Kidney tubule cell (primary cell): ENCODE results near the gene FAM210B.
A peak's percentile ranks its signal among the peaks of the same experiment; 100 is the strongest.
"Not testable (repeated sequence)": the region's sequence is repeated elsewhere in the genome, so short reads cannot be mapped to it uniquely, and the experiment has no call there.

ENCODE experiments used
- DNase-seq: peaks from one replicate; pipeline ENCODE4 v3.0.0-alpha.2; 2018; ENCODE audit warnings: low spot score

The FAM210B gene

DNA sequence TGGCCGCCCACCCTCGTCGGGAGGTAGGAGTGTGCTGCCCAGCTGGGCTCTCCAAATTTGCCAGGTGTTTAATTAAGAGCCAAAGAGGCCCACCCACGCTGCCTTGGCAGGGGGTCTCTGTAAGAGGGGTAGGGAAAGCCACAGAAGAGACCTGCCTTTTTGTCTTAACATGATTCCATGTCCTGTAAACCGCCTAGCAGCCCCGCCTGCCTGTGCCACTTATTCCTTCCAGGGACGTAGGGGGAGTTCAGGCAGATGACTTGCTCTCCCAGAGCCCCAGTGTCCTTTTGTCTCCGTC lies 2.1 kb downstream of the FAM210B start:
- DNase-seq = no peak

DNA sequence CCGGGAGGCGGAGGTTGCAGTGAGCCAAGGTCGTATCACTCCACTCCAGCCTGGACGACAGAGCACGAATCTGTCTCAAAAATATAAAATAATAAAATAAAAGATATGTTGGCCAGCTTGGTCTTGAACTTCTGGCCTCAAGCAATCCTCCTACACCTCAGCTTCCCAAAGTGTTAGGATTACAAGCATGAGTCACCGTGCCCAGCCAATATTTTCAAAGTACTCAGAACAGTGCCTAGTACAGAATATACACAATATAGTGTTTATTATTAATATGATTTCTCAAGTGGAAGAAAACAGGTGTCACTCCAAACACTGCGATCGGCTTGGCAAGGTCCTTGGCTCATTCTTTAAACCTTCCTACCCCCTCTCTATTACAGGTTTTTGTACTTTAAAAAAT lies 3.1 kb downstream of the FAM210B start:
- DNase-seq = no peak

DNA sequence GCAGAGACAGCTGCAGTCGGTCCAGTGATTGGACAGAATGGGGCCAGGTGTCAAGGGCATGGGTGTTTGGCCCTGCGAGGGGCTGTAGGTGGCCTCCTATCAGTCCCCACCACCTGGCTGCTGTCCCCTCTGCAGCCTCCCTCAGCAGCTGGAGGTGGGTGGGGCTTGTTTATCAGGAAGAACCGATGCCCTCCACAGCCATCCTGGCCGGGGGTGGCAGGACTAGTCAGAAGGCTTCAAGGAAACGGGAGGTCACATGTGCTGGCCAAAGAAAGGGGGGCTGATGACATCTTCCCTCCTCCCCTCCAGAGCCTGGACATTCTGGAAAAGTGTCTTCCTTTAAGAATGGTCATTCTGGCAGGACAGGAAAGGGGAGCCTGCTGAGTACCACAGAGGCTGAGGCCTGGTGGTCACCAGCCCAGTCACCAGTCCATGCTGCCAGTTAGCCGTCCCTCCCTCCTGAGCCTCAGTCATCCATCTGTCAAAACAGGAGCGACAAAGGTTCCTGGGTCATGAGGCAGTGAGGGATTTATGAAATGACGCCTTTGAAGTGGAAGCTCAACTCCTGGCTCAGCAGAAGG lies 4.1 kb downstream of the FAM210B start:
- DNase-seq = no peak

DNA sequence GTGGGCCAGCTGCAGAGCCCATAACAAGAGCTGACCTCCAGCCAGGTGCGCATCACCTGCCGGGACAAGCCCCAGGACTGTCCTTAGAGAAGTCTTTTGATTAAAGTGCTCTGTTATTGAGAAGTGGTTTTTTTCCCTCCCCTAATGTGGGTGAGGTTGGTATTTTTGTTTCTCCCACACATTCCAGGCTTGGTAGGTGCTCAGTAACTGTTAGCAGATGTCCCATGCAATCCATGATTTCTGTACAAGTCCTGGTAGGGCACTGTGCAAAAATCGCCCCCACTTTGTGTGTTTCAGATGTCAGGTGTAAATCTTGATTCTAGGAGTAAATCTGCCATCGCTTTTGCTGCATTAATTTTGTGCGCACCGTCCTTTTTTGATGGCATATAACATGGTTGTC lies 4.7 kb downstream of the FAM210B start:
- no peak for DNase-seq

DNA sequence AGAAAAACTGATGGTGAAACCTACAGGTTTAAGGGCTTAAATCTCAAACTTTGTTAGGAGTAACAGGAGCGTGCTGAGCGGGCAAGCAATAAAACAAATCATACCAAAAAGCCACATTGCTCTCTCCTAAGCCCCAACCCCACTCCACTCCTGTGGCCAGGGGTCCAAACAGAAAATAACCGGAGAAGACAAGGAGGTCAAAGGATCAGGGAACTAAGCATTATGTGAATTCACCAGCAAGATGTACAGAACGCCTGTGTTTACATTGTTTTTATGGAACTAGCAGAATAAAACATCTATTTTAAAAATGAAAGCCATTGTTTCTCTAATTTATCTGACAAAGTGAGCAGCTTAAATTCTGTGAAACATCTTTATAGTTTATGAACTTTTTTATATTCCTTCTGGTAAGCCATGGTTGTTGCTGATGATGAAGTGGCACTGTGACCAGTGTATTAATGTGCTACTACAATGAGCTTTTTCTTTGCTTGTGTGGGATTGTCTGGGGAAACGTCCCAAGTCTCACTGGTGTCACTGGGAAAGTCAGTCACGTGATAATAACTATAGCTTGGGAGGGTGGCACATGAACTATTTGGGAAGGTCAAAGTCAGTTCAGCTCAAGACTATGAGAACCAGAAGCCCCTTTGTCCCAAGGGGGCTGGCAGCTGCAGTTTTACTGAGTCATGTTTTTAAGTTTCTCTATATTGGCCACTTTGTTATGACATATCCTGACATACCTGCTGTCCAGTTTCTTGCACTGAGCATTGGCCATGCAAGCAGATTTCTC lies 9.8 kb downstream of the FAM210B start:
- DNase-seq = no peak

DNA sequence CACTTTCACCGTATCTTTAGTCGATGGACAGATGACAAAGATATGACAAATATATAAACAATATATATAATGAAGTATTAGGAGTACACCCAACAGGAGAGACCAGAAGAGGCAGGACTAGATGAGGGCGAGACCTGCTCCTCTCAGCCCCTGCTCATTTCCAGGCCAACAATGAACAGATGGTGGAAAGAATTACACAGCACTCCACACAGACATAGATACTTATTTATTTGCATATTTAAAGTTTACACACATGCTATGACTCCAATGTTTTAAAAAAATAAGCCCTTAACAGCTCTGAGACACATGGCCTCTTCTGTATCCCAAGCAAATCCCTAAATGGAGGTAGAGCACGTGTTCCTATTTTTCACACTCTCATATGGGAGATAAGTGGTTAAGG lies 10.4 kb downstream of the FAM210B start:
- DNase-seq = no peak

DNA sequence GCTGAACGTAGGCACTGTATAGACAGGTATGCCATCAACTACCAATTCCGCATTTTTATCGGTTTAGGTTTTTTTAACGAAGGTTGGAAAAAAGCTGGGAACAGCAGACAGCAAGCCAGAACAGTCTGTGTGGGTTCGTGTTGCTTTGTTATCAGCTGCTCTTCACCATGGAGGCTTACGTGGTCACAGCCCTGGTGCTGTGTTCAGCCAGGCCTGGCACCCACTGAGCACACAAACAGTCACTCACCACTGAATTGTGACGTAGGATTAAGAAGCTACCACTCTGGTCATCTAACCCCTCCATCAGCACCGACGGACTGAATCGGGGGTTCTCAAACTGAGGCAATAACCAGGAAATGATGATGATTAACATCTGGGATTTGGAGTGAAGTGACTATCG lies 13.2 kb downstream of the FAM210B start:
- DNase-seq = no peak

DNA sequence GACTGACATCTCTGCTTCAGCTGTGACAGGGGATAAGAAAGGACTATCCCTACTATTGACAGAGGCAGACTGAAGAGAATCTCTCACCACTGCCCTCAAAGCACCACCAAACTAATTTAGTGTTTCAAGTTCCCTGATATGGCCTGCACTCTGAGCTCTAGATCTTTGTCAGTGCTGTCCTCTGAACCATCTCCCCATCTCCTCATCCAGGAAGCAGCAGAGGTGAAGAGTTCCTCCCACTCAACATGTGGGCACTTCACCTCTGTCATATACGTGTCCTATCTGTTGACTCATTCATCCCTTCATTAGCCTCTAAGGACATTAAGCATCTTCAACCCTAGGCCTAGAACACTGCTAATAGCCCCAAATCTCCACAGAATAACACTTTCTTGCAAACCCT lies 14.1 kb downstream of the FAM210B start:
- no peak for DNase-seq

DNA sequence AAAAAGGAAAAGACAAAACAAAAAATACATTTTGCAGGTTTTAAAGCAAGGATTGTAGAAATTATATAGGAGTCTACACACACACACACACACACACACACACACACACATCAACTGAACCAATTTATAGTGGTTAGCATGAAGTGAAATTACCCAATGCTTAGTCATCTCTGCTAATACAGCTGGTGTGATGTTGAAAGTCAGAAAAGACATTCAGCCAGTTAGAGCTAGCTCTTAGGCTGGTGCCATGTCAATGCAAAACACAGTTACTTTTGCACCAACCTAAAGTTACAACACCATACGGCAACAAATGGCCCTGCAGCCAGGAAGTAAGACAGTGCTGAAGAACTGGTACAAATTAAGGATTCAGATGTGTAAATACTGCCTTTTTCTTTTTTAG lies 15.2 kb downstream of the FAM210B start:
- peak; percentile 76 for DNase-seq

DNA sequence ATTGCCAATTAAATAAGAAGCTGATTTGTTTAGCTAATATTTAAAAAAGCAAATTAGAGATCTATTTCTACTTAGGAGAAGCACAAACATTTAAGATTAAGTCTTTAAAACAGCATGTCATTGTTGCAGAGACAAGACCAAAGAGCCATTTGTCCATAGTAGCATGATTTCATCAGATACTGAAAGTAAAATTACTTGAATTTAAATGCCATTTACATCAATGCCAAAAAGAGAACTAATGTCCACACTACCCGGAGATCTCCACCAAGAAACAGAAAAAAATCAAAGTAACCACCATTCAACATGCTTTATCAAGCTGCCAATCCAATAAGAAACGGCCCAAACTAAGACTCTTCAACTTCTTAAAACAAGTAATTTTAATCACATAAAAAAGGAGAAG lies 17.6 kb downstream of the FAM210B start:
- no peak for DNase-seq

DNA sequence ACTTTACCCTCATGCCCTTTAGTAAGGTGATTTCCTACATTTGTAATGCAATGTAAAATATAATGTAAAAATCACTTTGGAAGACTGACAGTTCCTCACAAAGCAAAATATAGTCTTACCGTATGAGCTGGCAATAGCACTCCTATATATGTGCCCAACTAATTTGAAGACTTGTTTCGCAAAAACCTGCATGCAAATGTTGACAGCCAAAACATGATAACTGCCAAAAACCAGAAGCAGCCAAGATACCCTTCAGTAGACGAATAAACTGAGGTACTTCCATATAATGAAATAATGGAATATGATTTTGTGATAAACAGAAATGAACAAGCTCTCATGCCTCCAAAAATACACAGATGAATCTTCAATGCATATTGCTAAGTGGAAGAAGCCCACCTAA lies 19.6 kb downstream of the FAM210B start:
- DNase-seq = no peak

DNA sequence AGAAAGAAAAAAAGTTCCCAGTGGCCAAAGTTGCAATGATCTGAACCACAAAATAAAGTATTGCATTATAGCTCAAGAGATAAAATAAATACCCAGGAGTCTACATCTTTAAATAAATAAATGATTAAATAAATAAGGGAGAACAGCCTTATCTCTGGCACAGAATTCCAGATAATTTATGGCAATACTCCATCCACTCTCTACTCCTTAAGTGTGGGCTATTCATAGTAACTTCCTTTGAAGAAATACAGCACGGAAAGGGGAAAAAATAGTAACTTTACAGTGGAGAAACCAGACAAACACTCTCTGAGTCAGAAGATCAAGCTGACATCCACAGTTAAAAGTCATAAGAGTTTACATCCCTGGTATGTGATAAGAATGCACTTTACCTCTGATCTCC lies 21.6 kb downstream of the FAM210B start:
- no peak for DNase-seq

DNA sequence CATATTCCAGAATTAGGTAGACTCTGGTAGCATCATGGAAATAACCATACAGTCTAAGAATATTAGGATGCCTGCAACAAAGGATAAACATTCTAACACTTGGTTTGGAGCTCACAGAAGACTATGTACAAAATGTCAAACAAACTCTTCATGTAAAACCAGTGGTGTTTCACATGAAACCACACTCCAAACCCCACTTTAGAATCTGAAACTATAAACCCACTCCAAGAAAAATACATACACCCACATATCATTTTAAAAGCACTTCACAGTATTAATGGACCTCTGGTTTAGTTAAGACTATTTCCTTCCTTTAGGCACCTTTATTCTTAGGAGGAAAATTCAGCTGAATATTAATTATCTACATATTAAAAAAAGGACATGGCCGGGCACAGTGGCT lies 22.7 kb downstream of the FAM210B start:
- no peak for DNase-seq

DNA sequence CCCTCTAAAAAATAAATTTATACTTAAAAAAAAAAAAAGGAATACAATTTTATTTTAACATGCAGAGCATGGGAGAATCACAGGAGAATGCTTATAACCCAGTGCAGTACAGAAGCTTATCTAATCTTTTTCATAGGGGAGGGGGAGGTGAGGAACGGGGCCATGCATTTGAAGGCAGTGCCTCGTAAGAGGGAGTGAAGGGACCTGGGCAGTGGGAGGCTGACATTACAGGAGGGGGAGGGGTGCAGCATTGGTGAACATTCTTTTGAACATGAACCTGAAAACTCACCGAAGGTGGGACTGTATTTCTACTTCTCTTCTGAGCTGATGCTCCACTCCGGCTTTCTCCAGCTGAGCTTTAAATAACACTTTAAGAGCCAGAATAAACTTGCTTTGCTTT lies 23.9 kb downstream of the FAM210B start:
- DNase-seq = no peak

DNA sequence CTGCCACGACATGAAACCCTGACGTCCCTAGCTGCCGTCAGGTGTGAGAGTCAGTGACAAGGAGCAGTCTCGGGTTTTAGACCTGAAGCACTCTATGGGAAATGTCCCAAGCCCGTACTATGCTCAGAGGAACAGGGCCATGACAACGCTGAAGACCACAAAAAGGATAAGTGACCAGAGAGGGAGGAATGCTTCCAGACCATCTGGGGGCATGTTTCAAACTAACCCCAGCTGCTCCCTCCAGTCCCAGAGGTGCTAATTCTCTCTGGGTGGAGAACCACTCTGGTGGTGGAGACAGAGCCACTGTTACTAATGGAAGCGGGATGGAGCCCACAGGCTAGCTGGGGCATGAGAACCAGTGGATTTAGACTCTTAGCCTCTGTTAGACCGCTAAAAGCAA lies 24.6 kb downstream of the FAM210B start:
- no peak for DNase-seq

DNA sequence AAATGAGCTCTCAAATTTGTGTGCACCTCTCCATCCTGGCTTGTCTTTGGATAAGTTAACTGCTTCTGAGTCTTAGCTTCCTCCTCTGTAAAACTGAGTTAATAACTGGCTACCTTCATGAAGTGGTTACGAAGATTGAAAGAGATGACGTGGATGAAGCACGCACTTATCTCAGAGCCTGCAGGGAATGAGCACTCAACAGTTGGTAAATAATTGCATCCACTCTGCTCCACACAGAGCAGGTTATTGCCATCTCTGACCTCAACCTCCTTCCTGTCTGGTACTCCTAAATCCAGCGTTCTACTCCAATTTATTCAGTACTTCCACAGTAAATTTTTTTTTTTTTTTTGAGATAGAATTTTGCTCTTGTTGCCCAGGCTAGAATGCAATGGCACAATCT lies 26.4 kb downstream of the FAM210B start:
- DNase-seq = no peak

DNA sequence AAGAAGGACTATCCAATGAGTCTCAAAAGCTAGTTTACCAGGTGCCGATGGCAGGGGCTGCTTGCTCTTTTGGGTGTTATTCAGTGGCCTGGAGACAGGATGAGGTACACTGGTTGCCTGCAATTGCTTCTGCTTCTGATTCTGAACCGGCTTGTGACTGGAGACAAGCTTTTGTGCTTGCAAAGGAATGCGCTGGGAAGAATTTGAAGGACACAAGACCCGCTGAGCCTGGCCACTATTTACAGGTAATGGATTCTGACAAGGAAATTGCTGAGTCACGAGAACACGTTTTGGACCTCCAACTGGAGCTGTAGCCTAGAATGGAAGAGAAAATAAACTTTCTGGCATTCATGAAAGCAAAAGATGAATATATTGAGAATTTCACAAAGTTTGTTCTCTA lies 27.4 kb downstream of the FAM210B start:
- no peak for DNase-seq

DNA sequence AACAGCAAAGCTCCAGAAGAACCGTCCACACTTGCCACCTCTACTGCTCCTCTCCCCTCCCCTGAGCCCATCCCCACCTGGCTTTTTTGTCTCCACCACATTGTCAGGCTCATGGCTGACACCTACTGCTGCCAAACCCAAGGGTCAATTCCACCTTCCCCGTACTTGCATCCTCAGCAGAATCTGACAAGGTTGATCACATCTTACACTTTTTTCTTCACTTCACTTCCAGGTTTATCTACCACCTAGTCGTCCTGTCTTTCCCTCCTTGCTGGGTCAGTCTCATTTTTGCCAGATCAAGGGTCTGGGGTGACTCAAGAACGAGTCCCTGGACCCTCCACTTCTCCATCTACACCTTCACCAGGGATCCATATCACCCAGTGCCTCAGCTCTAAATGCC lies 30.1 kb downstream of the FAM210B start:
- DNase-seq = no peak

DNA sequence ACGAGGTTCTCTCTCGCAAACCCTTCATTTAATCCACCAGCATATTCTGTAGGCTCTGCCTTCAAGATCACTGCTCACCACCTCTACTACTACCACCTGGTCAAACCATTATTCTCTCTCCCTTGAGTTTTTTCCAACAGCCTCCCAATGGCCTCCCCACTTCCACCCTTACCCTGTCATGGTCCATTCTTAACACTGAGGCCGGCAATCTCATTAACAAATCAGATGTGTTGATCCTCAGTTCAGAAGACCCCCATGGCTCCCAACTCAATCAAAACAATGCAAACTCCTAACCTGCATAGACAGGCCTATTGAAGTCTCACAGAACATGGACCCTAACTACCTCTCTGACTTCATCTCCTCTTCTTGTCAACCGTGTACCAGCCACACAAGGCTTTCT lies 31.0 kb downstream of the FAM210B start:
- DNase-seq = no peak

DNA sequence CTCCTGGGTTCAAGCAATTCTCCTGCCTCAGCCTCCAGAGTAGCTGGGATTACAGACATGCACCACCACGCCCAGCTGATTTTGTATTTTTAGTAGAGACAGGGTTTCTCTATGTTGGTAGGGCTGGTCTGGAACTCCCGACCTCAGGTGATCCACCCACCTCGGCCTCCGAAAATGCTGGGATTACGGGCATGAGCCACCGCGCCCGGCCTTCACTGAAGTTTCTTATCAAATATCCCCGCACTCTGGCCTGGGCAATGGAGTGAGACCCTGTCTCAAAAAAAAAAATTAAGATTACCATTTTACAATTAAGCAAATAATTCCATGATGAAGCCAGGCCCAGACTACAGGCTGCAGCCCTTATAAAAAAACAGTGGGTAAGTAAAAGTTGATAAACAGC lies 31.6 kb downstream of the FAM210B start:
- DNase-seq = not testable (repeated sequence)

DNA sequence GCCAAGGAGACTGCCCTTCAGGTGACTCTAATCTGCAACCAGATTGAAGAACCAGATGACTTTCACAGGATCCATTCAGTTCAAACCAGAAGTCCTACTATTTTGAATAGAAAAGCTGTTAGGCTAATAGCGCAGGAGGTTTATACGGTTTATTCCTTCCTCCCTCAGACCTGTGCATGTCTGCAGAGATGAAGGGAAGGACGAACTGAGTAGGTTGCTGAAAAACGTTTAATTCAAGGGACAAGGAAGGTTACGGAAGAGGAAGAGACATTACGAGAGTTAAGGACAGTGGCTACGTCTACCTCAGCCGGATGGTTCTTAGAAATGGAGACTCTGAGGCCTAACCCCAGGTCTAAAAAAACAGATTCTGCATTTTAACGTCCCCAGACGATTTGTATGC lies 32.3 kb downstream of the FAM210B start:
- no peak for DNase-seq

DNA sequence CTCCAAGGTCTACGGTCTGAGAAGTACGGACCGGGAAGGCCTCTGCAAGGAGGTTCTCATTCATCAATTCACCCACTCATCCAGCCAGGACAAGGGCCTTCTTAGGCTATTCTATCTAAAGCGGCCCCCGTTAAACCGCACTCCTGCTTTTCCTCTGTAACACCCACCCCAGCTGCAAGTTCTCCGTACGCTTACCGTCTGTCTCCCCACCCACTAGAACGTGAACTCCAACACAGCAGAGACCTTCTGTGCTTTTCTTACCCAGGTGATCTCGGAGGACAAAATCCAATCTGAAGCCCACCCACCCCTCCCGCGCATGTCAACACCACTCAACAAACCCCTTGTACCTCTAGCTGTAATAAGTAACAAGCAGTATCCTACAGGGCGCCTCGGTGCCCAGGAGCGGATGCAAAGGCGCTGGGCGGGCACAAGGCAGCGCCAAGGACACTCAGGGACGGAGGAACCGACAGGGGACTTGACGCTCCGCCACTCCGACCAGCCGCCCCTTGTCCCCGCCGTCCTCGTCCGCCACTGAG lies 32.9 kb downstream of the FAM210B start:
- peak; percentile 10 for DNase-seq

DNA sequence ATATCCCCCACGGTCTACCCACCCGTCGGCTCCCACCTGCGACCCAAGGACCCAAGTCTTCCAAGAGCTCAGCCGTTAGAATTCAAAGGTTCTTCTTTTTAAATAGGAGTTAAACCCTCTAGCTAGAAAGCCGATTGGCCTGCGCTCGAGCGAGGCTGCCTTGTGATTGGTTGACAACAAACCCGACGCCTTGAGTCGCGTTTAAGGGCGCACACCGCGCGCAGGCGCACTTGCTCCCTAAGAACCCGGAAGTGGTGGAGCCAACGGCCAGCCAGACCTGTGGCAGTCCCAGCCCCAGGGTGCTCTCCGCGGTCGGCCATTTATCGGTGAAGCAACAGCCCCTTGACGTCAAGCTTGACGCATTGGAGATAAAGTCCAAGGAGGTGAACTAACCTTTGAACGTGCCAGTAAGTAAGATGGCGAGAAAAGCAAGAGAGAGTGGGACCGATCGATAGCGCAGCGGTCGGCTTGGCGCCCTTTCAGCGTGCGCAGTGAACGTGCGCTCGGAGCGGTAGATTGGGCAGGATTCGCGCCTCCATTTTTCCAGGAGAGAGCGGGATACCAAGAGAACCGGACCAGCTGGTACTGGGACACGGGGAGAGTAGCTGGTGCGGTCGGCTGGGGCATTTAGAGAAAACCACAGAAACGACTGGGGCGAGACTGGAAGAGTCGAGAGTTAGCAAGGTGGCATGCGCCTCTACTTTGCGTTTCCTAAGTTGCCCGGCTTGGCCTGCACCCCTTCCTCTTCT lies 33.5 kb downstream of the FAM210B start, which contains the start of the genes AURKA and CSTF1:
Gene AURKA (minus strand): TSS at position 84 of the 749 bp plus-strand sequence. CDS start 4,018 bp downstream, outside the sequence.
Gene CSTF1 (plus strand): TSS at position 514 of the 749 bp plus-strand sequence. CDS start 2,908 bp downstream, outside the sequence.
- peak; percentile 100 for DNase-seq
